ENCODE measurements around the gene CPNE6. TPM values are rescaled to one million over a fixed set of nuclear protein-coding genes. Genes with fewer than 3 reads are reported as not detected.

The CPNE6 gene
- total and polyA plus RNA-seq, 2 of the 13 experiments (the other 11 are each of a cell fraction or from before 2014, with no cell fraction given) = not detected

GRCh38 chr14:24092505-24093206 lies 21.3 kb downstream of the CPNE6 start (continued):
- TF ChIP-seq, protein P1, sequence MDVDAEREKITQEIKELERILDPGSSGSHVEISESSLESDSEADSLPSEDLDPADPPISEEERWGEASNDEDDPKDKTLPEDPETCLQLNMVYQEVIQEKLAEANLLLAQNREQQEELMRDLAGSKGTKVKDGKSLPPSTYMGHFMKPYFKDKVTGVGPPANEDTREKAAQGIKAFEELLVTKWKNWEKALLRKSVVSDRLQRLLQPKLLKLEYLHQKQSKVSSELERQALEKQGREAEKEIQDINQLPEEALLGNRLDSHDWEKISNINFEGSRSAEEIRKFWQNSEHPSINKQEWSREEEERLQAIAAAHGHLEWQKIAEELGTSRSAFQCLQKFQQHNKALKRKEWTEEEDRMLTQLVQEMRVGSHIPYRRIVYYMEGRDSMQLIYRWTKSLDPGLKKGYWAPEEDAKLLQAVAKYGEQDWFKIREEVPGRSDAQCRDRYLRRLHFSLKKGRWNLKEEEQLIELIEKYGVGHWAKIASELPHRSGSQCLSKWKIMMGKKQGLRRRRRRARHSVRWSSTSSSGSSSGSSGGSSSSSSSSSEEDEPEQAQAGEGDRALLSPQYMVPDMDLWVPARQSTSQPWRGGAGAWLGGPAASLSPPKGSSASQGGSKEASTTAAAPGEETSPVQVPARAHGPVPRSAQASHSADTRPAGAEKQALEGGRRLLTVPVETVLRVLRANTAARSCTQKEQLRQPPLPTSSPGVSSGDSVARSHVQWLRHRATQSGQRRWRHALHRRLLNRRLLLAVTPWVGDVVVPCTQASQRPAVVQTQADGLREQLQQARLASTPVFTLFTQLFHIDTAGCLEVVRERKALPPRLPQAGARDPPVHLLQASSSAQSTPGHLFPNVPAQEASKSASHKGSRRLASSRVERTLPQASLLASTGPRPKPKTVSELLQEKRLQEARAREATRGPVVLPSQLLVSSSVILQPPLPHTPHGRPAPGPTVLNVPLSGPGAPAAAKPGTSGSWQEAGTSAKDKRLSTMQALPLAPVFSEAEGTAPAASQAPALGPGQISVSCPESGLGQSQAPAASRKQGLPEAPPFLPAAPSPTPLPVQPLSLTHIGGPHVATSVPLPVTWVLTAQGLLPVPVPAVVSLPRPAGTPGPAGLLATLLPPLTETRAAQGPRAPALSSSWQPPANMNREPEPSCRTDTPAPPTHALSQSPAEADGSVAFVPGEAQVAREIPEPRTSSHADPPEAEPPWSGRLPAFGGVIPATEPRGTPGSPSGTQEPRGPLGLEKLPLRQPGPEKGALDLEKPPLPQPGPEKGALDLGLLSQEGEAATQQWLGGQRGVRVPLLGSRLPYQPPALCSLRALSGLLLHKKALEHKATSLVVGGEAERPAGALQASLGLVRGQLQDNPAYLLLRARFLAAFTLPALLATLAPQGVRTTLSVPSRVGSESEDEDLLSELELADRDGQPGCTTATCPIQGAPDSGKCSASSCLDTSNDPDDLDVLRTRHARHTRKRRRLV (CRISPR knock-in tag; IDR thresholded peaks at IDR 0.05) = no peak
- TF ChIP-seq ZBTB21 (CRISPR knock-in tag; IDR thresholded peaks at IDR 0.05) (no peak), MEIS1 (CRISPR knock-in tag; IDR thresholded peaks at IDR 0.05; ENCODE audit: borderline replicate concordance) (peak; percentile 54; the same call in 1 of the 2 replicates), ZNF343 (CRISPR knock-in tag; IDR thresholded peaks at IDR 0.05) (0 out of 2 replicates have a peak, but pooled peaks have one; percentile 58), ZNF878 (CRISPR knock-in tag; IDR thresholded peaks at IDR 0.05) (no peak), ZNF333 (CRISPR knock-in tag; IDR thresholded peaks at IDR 0.05; ENCODE audit: borderline replicate concordance) (no peak)
- TF ChIP-seq, protein P2, sequence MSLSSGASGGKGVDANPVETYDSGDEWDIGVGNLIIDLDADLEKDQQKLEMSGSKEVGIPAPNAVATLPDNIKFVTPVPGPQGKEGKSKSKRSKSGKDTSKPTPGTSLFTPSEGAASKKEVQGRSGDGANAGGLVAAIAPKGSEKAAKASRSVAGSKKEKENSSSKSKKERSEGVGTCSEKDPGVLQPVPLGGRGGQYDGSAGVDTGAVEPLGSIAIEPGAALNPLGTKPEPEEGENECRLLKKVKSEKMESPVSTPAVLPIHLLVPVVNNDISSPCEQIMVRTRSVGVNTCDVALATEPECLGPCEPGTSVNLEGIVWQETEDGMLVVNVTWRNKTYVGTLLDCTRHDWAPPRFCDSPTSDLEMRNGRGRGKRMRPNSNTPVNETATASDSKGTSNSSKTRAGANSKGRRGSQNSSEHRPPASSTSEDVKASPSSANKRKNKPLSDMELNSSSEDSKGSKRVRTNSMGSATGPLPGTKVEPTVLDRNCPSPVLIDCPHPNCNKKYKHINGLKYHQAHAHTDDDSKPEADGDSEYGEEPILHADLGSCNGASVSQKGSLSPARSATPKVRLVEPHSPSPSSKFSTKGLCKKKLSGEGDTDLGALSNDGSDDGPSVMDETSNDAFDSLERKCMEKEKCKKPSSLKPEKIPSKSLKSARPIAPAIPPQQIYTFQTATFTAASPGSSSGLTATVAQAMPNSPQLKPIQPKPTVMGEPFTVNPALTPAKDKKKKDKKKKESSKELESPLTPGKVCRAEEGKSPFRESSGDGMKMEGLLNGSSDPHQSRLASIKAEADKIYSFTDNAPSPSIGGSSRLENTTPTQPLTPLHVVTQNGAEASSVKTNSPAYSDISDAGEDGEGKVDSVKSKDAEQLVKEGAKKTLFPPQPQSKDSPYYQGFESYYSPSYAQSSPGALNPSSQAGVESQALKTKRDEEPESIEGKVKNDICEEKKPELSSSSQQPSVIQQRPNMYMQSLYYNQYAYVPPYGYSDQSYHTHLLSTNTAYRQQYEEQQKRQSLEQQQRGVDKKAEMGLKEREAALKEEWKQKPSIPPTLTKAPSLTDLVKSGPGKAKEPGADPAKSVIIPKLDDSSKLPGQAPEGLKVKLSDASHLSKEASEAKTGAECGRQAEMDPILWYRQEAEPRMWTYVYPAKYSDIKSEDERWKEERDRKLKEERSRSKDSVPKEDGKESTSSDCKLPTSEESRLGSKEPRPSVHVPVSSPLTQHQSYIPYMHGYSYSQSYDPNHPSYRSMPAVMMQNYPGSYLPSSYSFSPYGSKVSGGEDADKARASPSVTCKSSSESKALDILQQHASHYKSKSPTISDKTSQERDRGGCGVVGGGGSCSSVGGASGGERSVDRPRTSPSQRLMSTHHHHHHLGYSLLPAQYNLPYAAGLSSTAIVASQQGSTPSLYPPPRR (CRISPR knock-in tag; IDR thresholded peaks at IDR 0.05; ENCODE audit: borderline replicate concordance) = 0 out of 2 replicates have a peak, but pooled peaks have one; percentile 47
- TF ChIP-seq, protein P3, sequence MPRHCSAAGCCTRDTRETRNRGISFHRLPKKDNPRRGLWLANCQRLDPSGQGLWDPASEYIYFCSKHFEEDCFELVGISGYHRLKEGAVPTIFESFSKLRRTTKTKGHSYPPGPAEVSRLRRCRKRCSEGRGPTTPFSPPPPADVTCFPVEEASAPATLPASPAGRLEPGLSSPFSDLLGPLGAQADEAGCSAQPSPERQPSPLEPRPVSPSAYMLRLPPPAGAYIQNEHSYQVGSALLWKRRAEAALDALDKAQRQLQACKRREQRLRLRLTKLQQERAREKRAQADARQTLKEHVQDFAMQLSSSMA (CRISPR knock-in tag; IDR thresholded peaks at IDR 0.05) = 0 out of 2 replicates have a peak, but pooled peaks have one; percentile 71

Data from HepG2 (cell line).